HG03457 (cell line): ENCODE results near the gene CFAP157.
"Not testable (repeated sequence)": the region's sequence is repeated elsewhere in the genome, so short reads cannot be mapped to it uniquely, and the experiment has no call there.

Experiments used
- ATAC-seq: cut with Tn5 transposase; IDR thresholded peaks from one replicate; pipeline ENCODE4 v1.9.1; 2021; ENCODE audit warnings: moderate number of reproducible peaks; ENCODE audit not compliant: unreplicated experiment

CFAP157 gene

GRCh38 chr9:127734747-127735529 lies 28.1 kb downstream of the CFAP157 start, which contains the start of gene TOR2A:
TOR2A (minus strand) TSS chr9:127735294; CDS start chr9:127735270, 24 bp downstream.
- ATAC-seq = peak; percentile 74

- no peak for ATAC-seq
Observed at GRCh38 chr9:127735530-127736185, 28.9 kb downstream of the CFAP157 start.

DNA sequence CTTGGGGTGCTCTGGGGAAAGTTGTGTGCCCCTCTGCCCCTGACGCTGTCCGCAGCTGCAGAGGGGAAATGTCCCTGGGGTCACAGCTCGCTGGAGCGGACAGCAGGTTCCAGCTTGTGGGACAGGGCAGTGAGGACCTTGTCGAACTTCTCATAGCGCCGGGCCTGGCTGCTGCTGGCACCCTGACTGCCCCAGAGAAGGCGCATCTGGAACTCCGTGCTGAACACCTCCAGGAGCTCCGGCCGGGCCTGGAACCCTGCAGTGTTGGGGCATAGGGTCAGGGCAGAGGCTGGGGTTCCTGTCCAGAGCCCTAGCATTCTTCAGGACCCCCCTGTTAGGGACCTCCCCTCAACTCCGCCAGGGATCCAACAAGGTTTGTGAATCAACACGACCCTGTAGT lies 31.9 kb downstream of the CFAP157 start:
- no peak for ATAC-seq

DNA sequence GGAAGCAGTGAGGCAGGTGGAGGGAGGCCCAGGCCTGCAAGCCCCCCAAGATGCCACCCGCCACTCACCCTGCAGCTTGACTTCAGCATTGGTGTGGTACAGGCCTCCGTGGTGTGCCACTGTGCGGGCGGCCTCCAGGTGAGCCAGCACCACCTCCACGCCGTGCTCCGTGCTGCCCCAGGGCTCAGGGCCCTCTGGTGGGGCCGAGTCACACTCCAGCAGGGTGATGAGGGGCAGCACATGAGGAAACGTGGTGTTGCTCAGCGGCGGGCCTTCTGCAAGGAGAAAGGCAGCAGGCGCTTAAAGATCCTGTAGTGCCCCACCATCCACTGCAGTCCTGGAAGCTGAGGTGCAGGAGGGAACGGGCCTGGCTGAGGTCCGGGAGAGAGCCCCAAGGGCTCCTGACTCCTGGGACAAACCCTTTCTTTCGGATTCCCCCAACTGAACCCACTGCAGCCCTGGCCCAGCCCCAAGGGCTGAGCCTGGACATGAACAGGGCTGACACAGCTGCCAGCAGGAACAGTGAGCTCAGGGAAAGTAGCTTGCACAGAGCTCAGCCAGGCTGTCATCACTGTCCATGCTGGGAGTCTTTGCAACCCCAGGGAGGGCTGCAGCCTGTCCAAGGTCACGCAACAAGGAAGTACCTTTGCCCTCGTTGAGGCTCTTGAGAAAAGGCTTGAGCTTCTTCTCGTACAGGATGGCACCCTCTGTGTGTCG lies 33.0 kb downstream of the CFAP157 start:
- no peak for ATAC-seq

DNA sequence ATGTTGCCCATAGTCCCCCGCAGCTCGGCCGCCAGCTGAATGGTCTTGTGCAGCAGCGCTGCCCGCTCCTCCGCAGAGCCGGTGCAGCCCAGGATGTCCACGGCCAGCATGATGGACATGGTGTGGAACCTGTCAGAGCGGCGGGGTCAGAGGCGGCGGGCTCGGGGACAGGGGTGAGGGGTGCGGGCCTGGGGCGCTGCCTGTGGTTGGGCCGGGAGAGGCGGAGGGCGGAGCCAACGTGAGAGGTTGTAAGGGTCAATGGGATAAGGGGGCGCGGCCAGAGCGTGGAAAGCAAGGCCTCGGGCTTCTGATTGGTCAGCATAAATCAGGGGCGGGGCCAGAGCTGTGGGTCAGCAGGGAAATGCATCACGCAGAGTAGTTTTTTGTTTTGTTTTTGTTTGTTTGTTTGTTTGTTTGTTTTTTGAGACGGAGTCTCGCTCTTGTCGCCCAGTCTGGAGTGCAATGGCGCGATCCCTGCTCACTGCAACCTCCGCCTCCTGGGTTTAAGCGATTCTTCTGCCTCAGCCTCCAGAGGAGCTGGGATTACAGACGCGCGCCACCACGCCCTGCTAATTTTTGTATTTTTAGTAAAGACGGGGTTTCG lies 35.1 kb downstream of the CFAP157 start:
- no peak for ATAC-seq

GRCh38 chr9:127742435-127743088 lies 35.8 kb downstream of the CFAP157 start:
- no peak for ATAC-seq

- ATAC-seq = no peak
Observed at GRCh38 chr9:127744398-127745110, 37.8 kb downstream of the CFAP157 start.

GRCh38 chr9:127746959-127747569 lies 40.3 kb downstream of the CFAP157 start:
- ATAC-seq = no peak

DNA sequence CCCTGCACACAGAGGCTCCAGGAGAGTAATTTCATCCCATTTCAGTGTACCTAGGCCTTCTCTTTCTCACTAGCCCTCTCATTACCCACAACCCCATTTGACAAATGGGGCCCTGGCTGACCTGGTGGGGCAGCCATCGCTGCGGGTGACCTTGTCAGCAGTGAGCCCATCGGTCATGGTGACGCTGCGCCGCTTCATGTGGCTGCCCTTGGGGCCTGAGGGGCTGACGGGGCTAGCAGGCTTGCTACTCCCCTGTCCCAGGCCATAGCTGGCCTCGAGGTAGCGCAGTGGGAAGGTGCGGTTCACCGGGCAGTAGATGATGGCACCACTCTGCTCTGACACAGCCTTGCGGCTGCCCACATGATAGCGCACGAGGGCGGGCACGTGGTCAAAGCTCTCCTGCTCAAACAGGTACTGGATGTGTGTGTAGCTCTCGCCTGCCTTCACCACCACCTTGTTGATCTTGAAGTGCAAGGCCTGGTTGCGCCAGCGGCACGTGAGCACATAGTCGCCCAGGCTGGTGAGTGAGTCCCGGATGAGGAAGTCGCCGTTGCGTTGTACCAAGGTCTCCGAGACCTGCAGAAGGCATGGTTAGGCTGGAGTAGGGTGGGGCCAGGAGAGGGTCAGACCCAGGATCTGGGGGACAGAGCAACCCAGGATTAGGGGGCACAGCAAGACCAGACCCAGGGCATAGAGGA lies 42.5 kb downstream of the CFAP157 start:
- no peak for ATAC-seq

GRCh38 chr9:127751269-127752054 lies 44.7 kb downstream of the CFAP157 start:
- ATAC-seq = no peak

GRCh38 chr9:127753148-127753547 lies 46.4 kb downstream of the CFAP157 start:
- ATAC-seq = no peak

GRCh38 chr9:127753622-127754021 lies 46.8 kb downstream of the CFAP157 start:
- ATAC-seq = no peak

DNA sequence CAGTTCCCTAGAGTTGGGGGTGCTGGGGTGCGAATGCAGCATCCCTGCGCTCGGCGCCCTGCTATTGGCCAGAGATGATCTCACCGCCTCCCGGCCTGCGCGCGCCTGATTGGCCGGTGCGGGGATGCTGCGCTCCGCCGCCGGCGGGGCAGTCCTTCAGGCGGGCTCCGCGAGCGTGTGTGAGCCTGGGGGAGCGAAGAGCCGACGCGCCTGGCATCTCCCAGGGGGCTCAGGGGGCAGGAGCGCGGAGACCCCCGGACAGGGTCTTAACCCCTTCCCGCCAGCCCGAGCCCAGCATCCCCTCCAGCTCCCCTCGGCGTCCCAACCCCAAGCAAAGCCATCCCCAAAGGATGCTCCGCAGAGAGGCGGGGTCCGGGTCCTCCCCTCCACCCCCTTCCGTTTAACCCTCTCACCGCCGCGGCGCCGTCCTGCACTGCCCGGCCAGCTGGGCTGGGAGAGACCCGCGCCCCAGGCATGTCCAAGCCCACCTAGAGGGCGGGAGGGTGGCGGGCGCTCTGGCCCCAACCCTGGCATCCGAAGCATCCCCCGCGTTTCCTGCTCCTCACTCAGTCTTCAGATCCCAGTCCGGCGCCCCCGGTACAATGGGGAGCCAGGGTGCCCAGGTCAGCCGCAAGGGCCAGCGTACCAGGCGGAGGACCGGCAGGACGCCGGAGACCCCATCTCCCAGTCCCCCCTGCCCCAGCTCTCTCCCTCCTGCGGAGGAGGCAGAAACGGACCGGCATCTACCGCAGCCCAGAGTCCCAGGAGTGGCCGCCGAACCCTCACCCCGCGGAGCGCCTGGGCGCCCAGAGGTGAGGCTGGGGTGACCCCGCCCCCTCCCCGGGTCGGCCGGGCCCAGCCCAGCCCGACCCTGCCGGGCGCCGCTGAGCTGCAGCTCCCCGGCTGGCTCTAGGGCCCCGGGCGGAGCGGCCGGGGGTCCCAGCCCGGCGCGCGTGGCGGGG lies 47.6 kb downstream of the CFAP157 start:
- ATAC-seq = no peak

DNA sequence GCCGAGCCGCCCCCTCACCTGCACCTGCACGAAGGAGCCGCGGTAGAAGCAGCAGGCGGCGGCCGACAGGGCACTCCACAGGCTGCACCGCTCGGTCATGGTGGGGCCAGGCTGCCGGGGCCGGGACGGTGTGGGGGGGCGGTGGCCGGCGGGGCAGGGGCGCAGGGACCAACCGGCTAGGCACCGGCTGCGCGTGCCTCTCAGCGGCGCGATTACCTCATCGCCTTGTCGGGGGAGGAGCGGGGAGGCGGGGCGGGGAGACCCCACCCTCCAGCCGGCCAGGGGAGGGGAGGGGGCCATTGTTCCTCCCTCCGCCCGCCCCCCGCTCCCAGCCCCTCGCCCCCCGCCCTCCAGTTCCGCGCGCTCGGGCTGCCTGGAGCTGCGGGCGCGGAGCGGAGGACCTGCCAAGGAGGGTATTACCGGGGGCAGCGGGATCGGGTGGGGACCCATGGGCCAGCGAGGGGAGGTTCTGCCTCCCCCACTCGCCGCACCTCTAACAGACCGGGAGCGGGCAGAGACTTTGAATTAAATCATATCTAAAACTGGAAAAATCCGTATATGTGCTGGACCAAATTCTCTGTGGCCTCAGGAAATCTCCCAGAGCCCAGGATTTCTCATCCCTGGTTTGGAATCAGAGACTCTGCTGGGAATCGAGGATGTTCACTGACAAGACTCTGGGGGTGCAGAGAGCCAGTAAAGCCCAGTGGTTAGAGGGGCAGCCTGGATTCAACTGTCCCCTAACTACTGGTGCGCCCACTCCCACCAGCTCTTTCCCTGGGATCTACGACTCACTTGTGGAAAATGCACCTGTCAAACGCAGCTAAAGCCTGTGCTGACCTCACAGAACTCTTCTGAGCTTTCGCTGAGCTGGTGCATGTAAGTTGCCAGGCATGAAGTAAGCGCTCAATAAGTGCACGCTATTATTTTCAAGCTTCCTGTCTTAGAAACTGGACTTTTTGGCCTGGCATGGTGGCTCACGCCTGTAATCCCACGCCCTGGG lies 48.6 kb downstream of the CFAP157 start:
- no peak for ATAC-seq

DNA sequence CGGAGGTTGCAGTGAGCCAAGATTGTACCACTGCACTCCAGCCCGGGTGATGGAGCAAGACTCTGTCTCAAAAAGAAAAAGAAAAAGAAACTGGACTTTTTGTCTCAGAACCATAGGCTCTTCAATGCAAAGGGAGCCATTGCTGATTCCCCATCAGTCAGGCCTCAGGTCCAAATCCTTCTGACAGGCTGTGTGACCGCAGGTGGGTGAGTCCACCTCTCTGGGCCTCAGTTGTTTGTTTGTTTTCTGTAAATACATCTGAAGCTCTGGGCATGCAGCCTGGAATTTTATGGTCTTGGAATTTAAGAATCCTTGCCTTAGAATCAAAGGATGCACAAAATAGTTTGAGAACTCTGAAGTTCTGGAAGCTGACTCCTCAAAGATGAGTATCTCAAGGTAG lies 49.4 kb downstream of the CFAP157 start:
- no peak for ATAC-seq

DNA sequence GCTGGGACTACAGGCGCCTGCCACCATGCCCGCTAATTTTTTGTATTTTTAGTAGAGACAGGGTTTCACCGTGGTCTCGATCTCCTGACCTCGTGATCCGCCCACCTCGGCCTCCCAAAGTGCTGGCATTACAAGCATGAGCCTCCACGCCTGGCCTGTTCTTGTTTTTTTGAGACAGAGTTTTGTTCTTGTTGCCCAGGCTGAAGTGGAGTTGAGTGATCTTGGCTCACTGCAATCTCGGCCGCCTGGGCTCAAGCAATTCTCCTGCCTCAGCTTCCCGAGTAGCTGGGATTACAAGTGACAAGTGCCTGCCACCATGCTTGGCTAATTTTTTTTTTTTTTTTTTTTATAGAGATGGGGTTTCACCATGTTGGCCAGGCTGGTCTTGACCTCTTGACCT lies 50.0 kb downstream of the CFAP157 start:
- ATAC-seq = not testable (repeated sequence)
